ENCODE measurements around the gene PNMA6F.

DNA sequence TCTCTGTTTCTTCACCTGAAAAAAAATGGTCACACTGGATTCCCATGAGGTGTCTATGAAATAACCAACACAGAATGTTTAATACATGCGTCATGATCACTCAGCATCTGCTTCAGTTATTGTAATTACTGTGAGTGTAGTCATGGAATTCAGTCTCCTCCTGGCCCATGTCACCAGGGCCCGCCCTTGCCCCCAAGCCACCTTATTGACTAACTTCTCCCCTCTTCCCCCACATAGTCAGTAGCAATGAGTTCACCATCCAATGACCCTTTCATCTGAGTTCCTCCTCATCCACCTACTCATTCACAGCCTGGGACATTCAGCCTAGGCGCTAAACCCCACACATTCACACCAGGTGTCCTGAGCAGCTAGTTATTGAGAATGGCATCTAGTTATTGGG lies 15.6 kb downstream of the PNMA6F start:
- TF ChIP-seq, protein P1, sequence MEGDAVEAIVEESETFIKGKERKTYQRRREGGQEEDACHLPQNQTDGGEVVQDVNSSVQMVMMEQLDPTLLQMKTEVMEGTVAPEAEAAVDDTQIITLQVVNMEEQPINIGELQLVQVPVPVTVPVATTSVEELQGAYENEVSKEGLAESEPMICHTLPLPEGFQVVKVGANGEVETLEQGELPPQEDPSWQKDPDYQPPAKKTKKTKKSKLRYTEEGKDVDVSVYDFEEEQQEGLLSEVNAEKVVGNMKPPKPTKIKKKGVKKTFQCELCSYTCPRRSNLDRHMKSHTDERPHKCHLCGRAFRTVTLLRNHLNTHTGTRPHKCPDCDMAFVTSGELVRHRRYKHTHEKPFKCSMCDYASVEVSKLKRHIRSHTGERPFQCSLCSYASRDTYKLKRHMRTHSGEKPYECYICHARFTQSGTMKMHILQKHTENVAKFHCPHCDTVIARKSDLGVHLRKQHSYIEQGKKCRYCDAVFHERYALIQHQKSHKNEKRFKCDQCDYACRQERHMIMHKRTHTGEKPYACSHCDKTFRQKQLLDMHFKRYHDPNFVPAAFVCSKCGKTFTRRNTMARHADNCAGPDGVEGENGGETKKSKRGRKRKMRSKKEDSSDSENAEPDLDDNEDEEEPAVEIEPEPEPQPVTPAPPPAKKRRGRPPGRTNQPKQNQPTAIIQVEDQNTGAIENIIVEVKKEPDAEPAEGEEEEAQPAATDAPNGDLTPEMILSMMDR (IDR thresholded peaks at IDR 0.05; ENCODE audit: insufficient read depth, low read length, poor library complexity, severe bottlenecking): no peak
- TF ChIP-seq EZH2phosphoT487 (conservative IDR thresholded peaks at IDR 0.05; ENCODE audit: low read length): no peak
